HG03432 (cell line): ENCODE results near the gene COX6A1.
A peak's percentile ranks its signal among the peaks of the same experiment; 100 is the strongest.
"Not testable (repeated sequence)": the region's sequence is repeated elsewhere in the genome, so short reads cannot be mapped to it uniquely, and the experiment has no call there.

Source experiments
- ATAC-seq: cut with Tn5 transposase; IDR thresholded peaks from one replicate; pipeline ENCODE4 v1.9.1; 2021; ENCODE audit warnings: mild to moderate bottlenecking, moderate library complexity; ENCODE audit not compliant: unreplicated experiment

Gene COX6A1

DNA sequence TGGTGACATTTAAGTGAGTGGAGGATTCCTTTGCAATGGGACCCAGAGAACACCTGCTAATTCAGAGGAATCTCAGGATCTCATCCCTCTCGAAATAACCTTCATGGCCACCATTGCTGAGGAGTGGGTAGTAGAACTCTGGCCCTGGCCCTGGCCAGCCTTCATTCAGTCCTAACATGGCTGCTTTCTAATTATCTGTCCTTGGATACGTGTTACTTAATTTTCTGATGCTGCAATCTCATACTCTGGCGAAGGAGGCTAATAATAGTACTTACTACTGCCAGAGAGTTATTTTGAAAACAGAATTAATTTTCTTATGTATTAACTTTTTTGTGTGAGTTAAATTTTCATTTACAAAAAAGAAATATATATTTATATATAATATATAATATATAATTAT lies 12.1 kb upstream of the COX6A1 start:
- ATAC-seq: no peak

DNA sequence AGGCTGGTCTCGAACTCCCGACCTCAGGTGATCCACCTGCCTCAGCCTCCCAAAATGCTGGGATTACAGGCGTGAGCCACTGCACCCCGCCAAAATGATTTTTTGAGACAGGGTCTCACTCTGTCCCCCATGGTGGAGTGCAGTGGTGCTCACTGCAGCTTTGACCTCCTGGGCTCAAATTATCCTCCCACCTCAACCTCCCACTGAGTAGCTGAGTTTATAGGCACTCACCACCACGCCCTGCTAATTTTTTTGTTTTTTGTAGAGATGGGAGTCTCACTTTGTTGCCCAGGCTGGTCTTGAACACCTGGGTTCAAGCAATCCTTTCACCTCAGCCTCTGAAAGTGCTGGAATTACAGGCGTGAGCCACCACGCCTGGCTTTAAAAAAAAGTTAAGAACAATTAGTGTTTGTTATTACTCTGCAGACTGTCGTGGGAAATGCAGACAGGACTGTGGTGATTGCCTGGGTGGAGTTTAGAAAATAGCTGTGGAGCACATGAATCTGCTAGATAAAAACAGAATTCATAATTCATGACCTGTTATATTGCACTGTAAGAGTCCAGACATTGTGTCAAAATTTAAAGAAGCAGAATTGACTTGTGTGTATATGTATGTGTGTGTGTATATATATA lies 9.2 kb upstream of the COX6A1 start:
- no peak for ATAC-seq

DNA sequence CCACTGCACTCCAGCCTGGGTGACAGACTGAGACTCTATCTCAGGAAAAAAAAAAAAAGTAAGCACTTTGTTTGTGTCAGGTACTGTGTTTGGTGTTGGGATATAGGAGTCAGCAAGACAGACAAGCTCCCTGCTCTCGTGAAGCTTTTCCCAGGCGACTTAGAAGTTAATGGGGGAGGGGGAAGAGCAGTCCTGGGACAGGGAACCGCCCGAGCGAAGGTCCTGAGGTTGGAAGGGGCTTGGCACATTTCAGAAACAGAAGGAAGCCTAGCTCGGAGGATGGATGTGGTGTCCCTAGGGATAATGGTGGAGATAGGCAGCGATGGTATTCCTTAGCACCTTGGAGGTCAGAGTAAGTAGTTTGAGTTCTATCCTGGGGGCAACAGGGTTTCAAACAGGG lies 8.5 kb upstream of the COX6A1 start:
- no peak for ATAC-seq

DNA sequence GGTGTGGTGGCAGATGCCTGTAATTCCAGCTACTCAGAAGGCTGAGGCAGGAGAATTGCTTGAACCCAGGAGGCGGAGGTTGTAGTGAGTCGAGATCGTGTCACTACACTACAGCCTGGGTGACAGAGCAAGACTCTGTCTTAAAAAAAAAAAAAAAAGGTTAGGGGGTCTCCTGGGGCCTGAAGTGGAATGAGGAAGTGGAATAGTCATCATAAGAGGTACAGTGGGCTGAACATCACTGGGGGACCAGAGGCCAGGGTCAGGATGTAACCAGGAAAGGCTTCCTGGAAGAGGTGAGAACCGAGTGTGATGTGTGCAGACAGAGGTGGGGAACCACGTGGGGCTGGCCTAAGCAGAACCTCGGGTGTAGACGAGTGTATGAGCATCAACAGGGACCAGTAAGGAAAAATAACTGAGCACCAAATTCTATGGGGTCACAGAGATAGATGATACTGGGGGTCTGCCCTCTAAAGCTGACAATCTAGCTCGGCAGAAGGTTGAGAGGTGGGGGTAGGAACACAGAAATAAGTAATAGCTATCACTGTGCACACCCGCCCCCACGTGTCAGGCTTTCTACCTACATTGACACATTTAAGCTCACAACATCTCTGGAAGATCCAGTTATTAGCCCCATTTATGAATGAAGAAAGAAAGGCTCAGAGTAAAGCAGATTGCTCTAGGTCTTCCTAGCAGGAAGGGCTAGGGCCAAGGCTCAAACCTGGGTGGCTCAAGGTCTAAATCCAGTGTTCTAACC lies 5.0 kb upstream of the COX6A1 start:
- ATAC-seq: no peak

DNA sequence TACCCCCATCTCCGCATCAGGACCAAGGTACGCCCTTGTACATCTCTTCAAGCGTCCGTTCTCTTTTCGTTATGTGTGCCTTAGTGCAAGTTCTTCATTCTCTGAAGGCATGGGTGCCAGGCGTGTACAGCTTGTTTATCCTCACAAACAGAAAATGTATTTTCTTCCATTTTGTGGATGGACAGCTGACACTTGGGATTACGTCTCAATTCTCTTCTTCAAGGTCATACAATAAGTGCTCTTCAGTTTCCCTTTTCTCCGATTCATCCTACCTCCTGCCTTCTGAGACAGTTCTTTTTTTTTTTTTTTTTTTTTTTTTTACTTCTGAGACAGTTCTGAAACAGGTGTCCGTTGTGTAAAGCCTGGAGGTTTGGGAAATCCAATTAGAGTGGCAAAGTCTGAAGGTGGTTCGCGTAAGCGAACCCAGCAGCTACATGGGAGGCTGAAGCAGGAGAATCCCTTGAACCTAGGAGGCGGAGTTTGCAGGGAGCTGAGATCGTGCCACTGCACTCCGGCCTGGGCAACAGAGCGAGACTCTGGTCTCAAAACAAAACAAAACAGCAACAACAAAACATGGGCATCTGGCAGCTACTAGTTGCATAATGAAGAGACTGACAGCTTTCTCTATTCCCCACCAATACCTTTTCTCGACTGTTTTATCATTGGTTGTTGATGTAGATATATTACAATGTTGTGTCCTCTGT lies 734 bp downstream of the COX6A1 start:
- peak; percentile 10 for ATAC-seq

DNA sequence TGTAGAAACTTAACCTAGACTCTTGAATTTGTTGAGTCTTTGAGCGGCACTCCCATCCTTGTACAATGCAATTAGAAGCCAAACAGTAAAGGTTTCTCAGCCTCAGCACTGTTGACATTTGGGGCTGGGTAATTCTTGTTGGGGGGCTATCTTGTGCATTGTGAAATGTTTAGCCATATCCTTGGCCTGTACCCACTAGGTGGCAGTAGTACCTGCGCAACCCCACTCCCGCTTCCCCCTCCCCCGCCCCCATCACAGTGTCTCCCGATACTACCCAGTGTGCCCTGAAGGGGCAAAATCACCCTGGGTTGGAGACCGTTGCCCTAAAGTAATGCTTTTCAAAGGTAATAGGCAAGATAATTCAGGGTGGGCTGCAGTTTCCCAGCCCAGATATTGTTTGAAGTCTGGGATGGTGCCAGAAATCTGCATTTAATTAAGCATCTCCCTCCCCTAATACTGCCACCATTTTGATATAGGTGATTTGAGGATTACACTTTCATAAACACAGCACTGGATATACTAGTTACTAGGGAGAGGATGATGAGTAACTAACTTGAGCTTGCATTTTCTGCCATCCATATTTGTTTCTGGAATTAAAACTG lies 1.8 kb downstream of the COX6A1 start:
- ATAC-seq: no peak

DNA sequence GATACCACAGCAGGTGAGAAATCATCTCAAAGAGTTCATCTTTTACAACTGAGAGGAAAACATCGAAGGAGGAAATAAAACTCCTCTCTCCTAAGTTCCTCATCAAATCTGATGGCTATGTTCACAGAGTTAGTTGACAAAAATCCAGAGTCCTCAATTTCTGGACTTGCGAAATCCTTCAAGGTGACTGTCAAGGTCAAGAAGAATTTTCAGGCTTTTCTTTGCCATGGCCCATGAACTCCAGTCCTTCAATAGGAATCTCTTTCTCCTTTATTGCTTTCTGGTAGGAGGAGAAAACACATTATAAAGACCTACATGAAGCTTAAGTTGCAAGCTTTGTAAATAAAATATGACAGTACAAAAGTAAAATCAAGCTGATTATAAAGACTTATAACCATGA lies 6.8 kb downstream of the COX6A1 start:
- ATAC-seq: no peak

DNA sequence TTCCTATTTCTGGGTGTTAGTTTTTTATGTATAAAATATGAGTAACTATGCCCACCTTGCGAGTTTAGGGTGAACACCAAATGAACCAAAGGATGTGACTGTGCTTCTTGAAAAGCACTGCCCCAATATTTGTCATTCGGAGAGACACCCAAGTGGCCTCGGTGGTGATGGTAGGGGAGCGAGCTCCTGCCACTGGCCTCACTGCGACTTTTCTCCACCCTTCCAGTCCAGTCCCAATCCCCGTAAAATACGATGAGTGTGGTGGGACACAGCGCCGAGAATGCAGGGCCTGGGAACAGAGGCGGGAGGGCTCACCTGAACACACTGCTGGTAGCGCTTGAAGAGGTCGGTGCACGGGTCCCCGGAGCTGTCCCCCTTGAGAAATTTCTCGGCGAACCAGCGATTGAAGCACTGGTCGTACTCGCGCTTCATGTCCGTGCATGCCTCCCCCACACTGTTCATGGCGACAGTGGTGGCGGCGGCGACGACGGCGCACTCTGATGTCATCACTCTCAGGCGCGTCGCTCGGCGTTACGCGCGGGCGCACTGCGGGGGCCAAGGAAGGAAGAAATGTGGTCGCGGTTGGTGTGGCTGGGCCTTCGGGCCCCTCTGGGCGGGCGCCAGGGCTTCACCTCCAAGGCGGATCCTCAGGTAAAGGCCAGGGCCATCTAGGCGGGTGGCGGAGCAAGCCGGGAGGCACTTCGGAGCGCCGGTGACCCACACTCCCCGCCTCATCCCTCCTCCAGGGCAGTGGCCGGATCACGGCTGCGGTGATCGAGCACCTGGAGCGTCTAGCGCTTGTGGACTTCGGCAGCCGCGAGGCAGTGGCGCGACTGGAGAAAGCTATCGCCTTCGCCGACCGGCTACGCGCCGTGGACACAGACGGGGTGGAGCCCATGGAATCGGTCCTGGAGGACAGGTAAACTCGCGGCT lies 8.3 kb downstream of the COX6A1 start, which contains the start of the genes GATC and TRIAP1:
GATC (plus strand) TSS at position 534 of the 933 bp plus-strand sequence; CDS start at position 571, 37 bp downstream.
TRIAP1 (minus strand) TSS at position 474 of the 933 bp plus-strand sequence; CDS start at position 462, 12 bp downstream.
- peak; percentile 89 for ATAC-seq

DNA sequence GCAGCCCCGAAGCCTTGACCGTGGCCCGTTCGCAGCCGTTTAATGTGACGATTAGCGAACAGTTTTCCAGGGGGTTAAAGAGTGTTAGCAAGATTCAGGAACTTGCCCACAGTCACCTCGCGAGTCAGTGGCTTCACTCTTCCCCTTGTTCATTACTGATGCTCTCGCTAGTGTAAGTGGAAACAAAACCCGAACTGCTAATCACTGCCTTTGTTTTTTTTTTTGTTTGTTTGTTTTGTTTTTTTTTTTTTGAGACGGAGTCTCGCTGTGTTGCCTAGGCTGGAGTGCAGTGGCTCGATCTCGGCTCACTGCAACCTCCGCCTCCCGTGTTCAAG lies 8.9 kb downstream of the COX6A1 start:
- ATAC-seq: not testable (repeated sequence)

DNA sequence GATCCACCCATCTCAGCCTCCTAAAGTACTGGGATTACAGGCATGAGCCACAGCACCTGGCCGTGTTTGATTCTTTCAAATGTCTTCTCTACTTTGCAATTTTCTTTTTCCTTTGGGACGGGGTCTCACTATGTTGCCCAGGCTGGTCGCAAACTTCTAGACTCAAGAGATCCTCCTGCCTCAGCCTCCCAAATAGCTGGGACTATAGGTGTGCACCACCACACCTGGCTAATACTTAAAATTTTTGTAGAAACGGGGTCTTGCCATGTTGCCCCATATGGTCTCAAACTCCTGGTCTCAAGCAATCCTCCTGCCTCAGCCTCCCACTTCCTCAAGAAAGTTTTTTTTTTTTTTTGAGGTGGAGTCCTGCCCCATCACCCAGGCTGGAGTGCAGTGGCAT lies 10.1 kb downstream of the COX6A1 start:
- ATAC-seq: no peak

DNA sequence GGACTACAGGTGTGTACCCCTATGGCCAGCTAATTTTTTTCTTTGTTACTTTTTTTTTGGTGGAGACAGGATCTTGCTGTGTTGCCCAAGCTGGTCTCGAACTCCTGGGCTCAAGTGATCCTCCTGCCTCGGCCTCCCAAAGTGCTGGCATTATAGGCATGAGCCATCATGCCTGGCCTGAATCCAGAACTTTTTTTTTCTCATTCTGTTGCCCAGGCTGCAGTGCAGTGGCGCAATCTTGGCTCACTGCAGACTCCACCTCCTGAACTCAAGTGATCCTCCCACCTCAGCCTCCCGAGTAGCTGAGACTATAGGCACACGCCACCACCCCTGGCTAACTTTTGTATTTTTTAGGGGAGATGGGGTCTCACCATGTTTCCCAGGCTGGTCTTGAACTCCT lies 14.6 kb downstream of the COX6A1 start:
- ATAC-seq: not testable (repeated sequence)

DNA sequence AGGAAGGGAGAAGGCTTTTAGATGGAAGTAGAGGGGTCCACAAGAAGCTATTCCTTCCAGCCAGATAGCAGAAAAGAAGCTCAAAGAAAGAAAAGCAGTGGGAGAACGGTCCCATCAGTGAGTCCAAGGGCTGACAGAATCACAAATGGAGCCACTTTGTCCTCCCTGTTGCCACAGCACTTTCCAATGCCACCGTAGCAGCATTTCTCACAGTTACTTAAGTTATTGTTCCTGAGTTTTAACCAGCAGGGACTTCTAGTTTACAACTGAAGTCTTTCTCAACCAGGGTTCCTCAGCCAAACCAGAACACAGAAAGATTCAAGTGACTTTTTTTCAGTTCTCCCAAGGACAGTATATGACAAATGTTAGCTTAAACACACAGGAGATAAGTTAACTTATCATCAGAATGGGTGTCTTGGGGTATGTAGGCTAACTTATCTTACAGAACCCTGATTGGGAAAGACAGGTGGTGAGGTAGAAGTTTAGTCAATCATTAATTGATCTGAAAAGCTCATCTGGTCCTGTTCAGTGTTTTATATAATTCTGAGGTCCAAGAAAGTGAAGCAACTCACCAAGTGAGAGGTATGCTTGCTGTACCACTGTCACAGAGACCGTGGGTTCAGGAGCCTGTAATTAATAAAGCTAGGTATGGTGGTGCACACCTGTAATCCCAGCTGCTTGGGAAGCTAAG lies 15.3 kb downstream of the COX6A1 start:
- no peak for ATAC-seq

DNA sequence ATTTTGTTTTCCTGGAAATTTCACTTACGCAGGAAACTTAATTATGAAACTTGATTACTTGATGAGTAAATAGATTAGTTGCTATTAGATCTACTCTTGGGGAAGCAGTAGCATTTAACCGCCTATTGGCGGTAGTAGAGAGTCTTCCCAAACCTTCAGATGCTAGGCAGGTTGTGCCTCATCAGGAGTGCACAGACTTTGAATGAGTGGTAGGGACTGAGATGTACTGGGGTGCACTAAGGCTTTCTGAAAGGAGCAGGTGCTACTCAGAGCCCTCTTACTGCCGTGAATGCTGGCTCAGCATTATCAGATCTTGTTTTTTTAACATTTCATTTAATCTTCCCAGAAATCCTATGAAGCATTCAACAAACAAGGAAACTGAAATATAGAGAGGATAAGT lies 16.1 kb downstream of the COX6A1 start:
- no peak for ATAC-seq

DNA sequence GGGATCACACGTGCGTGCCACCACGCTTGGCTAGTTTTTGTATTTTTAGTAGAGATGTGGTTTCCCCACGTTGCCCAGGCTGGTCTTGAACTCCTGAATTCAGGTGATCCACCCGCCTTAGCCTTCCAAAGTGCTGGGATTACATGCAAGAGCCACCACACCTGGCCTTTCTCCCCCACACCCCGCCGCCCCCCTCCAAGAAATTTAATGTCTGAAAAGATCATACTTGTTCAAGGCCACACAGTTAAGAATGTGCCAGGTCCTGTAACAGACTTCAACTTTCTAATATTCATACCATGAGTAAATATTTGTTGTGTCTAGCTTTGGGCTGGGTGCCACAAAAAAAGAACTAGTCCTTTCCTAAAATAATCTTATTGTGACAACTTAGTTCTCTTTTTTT lies 17.4 kb downstream of the COX6A1 start:
- no peak for ATAC-seq

DNA sequence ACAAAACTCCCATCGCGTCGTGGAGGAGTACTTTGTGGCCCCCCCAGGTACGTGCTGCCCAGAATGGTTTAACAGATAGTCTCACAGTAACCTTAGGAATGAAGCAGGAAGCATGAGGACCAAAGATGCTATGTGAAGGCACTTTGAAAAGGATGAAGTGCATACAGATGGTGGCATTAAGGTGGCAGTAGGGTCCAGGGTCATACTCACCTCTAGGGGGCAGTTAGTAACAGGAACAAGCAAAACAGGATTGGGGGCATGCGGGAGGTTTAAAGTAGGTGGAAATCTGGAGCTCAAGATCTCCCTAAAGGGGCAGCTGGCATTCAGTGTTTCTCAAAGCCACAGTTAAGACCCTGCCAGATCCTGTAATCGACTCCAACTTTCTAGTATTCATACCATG lies 19.2 kb downstream of the COX6A1 start:
- ATAC-seq: no peak

DNA sequence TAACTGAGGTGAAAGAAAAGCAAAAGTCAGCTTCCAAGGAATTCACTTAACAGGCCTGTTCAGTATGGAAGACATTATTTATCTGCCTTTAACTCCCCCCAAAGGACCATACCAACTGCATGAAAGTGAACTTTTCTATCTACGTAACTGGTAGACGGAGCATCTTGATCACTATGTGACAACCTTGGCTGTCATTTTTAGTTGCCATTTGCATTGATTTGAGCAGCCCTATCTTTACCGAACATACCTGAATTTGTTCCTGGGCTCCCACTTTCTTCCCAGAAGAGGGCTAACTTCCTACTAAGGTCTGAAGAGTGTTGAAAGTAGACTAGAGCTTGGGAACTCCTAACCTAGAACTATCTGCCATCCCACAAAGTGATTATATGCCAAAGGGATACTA lies 22.2 kb downstream of the COX6A1 start:
- no peak for ATAC-seq

DNA sequence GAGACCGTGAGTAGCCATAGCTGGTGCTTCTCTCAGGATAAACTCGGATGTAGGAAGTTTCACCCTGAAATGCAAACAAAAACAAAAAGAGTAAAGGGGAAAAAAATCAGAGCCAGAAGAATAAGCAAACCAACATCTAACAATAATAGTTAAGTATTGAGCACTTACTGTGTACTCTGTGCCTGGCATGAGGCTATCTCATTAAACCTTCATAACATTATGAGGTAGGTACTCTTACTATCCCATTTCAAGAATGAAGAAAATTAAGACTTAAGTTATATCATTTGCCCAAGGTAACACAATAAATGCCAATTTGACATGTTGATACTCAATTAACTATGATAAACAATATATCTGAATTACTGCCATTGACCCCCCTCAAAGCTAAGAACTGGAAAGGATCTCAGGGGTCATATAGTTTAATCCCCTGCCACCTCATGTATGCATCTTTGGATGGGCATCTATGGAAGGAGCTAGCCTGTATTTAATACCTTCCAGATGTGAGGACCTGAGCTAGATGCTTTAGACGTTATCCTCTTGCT lies 24.3 kb downstream of the COX6A1 start:
- no peak for ATAC-seq

DNA sequence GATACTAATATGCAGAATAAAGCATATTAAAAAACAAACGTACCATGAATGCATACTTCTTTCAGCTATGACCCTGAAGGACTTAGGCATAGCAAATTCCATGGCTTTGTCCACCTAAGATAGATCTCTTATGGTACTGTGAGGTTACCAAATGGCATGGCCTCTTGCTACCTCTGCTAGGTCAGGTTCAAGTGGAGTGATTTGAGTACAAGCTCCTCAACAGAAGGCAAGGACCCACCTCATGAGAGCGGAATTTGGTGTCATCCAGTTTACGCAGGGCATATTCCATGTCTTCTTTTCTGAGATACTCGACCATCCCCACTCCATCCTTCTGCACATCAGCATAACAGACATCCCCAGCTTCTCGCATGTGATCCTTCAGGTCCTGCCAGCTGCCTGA lies 25.8 kb downstream of the COX6A1 start:
- ATAC-seq: no peak

DNA sequence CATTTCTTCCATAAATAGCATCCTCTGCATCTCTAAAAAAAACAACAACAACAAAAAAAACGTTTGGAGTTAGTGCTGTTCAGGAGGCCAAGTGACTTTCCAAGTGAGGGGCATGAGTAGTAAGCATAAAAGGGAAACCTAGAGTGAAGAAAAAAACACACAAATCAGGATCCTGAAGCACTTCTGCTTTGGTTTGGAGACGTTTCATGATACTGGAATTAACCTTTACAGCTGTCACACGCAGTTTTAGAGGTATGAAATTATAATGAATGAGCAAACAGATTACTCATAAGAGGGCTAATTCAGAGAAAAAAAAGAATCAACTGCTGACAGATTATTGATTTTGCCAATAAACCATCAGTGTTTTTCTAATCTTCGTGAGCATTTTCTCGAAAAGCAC lies 27.8 kb downstream of the COX6A1 start:
- ATAC-seq: no peak
